Right lobe of liver (tissue), 6 donors: ENCODE measurements around the gene RUFY4. TPM values are rescaled to one million over a fixed set of nuclear protein-coding genes. Genes with fewer than 3 reads are reported as not detected.
A peak's percentile ranks its signal among the peaks of the same experiment; 100 is the strongest.

Experiments
- ATAC-seq, 4 donors: fragments of 200-7000 bp; cut with Tn5 transposase; one replicate each; pipeline ENCODE4 v1.9.1; 2020; ENCODE audit warnings: mild to moderate bottlenecking in 4 of 4, moderate library complexity in 4 of 4
- DNase-seq, 3 donors: peaks; one replicate each; pipeline ENCODE4 v3.0.0-alpha.2; 2020
- H3K27ac ChIP-seq, 3 donors: fragments of 200-600 bp; one replicate each; pipeline ENCODE4 v1.8.0; 2022
- H3K27me3 ChIP-seq, 2 donors: fragments of 200-600 bp; one replicate each; pipeline ENCODE4 v1.8.0; 2022
- H3K36me3 ChIP-seq, 4 donors: fragments of 200-600 bp; sonication (generic) in 1 of 4; one replicate each; pipeline versions ENCODE4 v1.5.1 to v1.8.0; 2017 to 2022; ENCODE audit warnings: control low read depth in 1 of 4
- H3K4me1 ChIP-seq, 4 donors: fragments of 200-600 bp; sonication (generic) in 1 of 4; one replicate each; pipeline versions ENCODE4 v1.5.1 to v1.8.0; 2017 to 2022; ENCODE audit warnings: control low read depth in 1 of 4
- H3K4me3 ChIP-seq, 3 donors: fragments of 200-600 bp; one replicate each; pipeline ENCODE4 v1.8.0; 2022
- H3K9me3 ChIP-seq, 4 donors: fragments of 200-600 bp; sonication (generic) in 1 of 4; one replicate each; pipeline versions ENCODE4 v1.5.1 to v1.8.0; 2017 to 2022; ENCODE audit warnings: control low read depth in 1 of 4
- POLR2A ChIP-seq: fragments of 450-650 bp; IDR thresholded peaks from one replicate; pipeline ENCODE4 v1.6.1; 2017; ENCODE audit warnings: antibody characterized with exemption, mild to moderate bottlenecking
- WGBS: methylation state at CpG from one replicate; pipeline ENCODE4 v1.1.6; 2018; ENCODE audit warnings: low coverage, low lambda C conversion rate; ENCODE audit not compliant: insufficient coverage; ENCODE audit errors: missing lambda C conversion rate; 5-methylcytosine and 5-hydroxymethylcytosine counted together
- intact Hi-C, 2 donors: fragments of 100-400 bp; cut with DNase I; formaldehyde crosslinking; loops; one replicate each; pipeline versions ENCODE4 v1.11.2 to v1.14.1; 2022
- total RNA-seq, 6 experiments: library from RNA; depleted of rRNA in 2 of 6; stranded (reverse); fragments of >200 nt in 2 of 6; fragmentation: NEBNext Ultra II Directional in 3 of 6; extraction: Animal tissue kit (Norgen Biotek cat#: 25700) in 3 of 6; gene quantifications; one replicate each; pipeline versions ENCODE4 v1.1.0 to v1.2.4, GENCODE V29; 2016 to 2023
- TF ChIP-seq, protein P1 (sequence below), 4 donors: fragments of 200-600 bp in 3 of 4; fragments of 450-650 bp in 1 of 4; IDR thresholded peaks; one replicate each; pipeline versions ENCODE4 v1.5.1 to v1.8.0; 2016 to 2022; ENCODE audit warnings: antibody characterized with exemption in 4 of 4, mild to moderate bottlenecking in 2 of 4
- donor health status: DM: no; HTN: yes; CAD: no.
- donor health status: DM: no; HTN: no; CAD: no.
- donor health status: DM: no; HTN: no; CAD: no.
- donor health status: DM: no; HTN: yes; CAD: no.
- donor health status: DM: no; HTN: yes; CAD: no.

RUFY4 gene
- total RNA-seq, 6 experiments from 2014 or later, result 0.11 to 0.55 (median 0.23) TPM; not detected in 3

- Histone ChIP-seq H3K4me1 (peaks cover 0 to 4% (median 0%) of the 10 kb centered on the region in 4 donors), H3K27ac (no peak overlapping the region), H3K36me3 (no peaks in the 10 kb centered on the region), H3K9me3 (no peaks in the 10 kb centered on the region), H3K27me3 (no peaks in the 10 kb centered on the region), H3K4me3 (no peak overlapping the region)
- DNase-seq, result no peak
- WGBS, result 81% methylated on average over 5 of the region's 6 CpGs
- intact Hi-C loops, result no loop called here
- TF ChIP-seq, protein P1, sequence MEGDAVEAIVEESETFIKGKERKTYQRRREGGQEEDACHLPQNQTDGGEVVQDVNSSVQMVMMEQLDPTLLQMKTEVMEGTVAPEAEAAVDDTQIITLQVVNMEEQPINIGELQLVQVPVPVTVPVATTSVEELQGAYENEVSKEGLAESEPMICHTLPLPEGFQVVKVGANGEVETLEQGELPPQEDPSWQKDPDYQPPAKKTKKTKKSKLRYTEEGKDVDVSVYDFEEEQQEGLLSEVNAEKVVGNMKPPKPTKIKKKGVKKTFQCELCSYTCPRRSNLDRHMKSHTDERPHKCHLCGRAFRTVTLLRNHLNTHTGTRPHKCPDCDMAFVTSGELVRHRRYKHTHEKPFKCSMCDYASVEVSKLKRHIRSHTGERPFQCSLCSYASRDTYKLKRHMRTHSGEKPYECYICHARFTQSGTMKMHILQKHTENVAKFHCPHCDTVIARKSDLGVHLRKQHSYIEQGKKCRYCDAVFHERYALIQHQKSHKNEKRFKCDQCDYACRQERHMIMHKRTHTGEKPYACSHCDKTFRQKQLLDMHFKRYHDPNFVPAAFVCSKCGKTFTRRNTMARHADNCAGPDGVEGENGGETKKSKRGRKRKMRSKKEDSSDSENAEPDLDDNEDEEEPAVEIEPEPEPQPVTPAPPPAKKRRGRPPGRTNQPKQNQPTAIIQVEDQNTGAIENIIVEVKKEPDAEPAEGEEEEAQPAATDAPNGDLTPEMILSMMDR (IDR thresholded peaks at IDR 0.05), result no peak
- no peak for ATAC-seq
Observed at GRCh38 chr2:218063896-218064295, 5.2 kb upstream of the RUFY4 start.

- DNase-seq (peak in 1 of 3 donors; percentile 45), ATAC-seq (peak; percentile 7 to 45 (median 23))
- no peaks in the 10 kb centered on the region for H3K36me3 ChIP-seq
- peak overlapping the region in 1 of 3 donors; percentile 19 for H3K4me3 ChIP-seq
- TF ChIP-seq POLR2A, result no peak
- TF ChIP-seq, protein P1 (IDR thresholded peaks at IDR 0.05), result no peak
- H3K9me3 ChIP-seq, result no peaks in the 10 kb centered on the region
- no peaks in the 10 kb centered on the region for H3K27me3 ChIP-seq
- no peak overlapping the region for H3K27ac ChIP-seq
- 90% methylated on average over 2 of the region's 9 CpGs for WGBS
- H3K4me1 ChIP-seq, result peaks cover 0 to 7% (median 0%) of the 10 kb centered on the region in 4 donors
- intact Hi-C loops, result no loop called here
Observed at GRCh38 chr2:218065239-218066006, 3.6 kb upstream of the RUFY4 start.

GRCh38 chr2:218066926-218067515 is 2.0 kb upstream of the RUFY4 start:
- peak in 1 of 3 donors; percentile 45 for DNase-seq
- no peak for ATAC-seq
- WGBS, result 38% methylated on average over 11 of the region's 12 CpGs
- TF ChIP-seq, protein P1 (IDR thresholded peaks at IDR 0.05), result no peak
- no peak for TF ChIP-seq POLR2A
- Histone ChIP-seq H3K9me3 (no peaks in the 10 kb centered on the region), H3K36me3 (no peaks in the 10 kb centered on the region), H3K4me3 (no peak overlapping the region), H3K27me3 (no peaks in the 10 kb centered on the region), H3K4me1 (peaks cover 0 to 7% (median 0%) of the 10 kb centered on the region in 4 donors), H3K27ac (no peak overlapping the region)
- intact Hi-C loops, result no loop called here

- no peak overlapping the region for H3K4me3 ChIP-seq
- H3K36me3 ChIP-seq, result no peaks in the 10 kb centered on the region
- intact Hi-C loops, result no loop called here
- 44% methylated on average over 2 of the region's 4 CpGs for WGBS
- peak in 1 of 3 donors; percentile 42 for DNase-seq
- H3K27me3 ChIP-seq, result no peaks in the 10 kb centered on the region
- TF ChIP-seq, protein P1 (IDR thresholded peaks at IDR 0.05), result no peak
- TF ChIP-seq POLR2A, result no peak
- no peak for ATAC-seq
- H3K27ac ChIP-seq, result no peak overlapping the region
- H3K4me1 ChIP-seq, result peaks cover 0 to 7% (median 0%) of the 10 kb centered on the region in 4 donors
- no peaks in the 10 kb centered on the region for H3K9me3 ChIP-seq
Observed at GRCh38 chr2:218067523-218067922, 1.5 kb upstream of the RUFY4 start.
